Fibroblast of lung (primary cell): ENCODE measurements around the gene SLC9A5. TPM values are rescaled to one million over a fixed set of nuclear protein-coding genes. Genes with fewer than 3 reads are reported as not detected.
A peak's percentile ranks its signal among the peaks of the same experiment; 100 is the strongest.

Experiments used
- DNase-seq, 2 donors: peaks; one replicate each; pipeline versions ENCODE4 v3.0.0 to v3.0.0-alpha.2; 2010; ENCODE audit warnings: low read depth in 2 of 2
- H2AFZ ChIP-seq: 2 replicates; pipeline ENCODE4 v1.5.1; 2012; ENCODE audit warnings: low read length, control low read depth, inconsistent platforms
- H3K27ac ChIP-seq: 2 replicates; pipeline ENCODE4 v1.5.1; 2011; ENCODE audit warnings: low read length, control low read depth; ENCODE audit not compliant: insufficient read depth
- H3K27me3 ChIP-seq: 2 replicates; pipeline ENCODE4 v1.5.1; 2011; ENCODE audit warnings: mild to moderate bottlenecking, low read length; ENCODE audit not compliant: control insufficient read depth, insufficient read depth
- H3K36me3 ChIP-seq: 2 replicates; pipeline ENCODE4 v1.5.1; 2011; ENCODE audit warnings: low read length; ENCODE audit not compliant: control insufficient read depth, insufficient read depth
- H3K4me1 ChIP-seq: 2 replicates; pipeline ENCODE4 v1.5.1; 2011; ENCODE audit warnings: low read length; ENCODE audit not compliant: control insufficient read depth, insufficient read depth; ENCODE audit errors: extremely low read depth
- H3K4me2 ChIP-seq: 2 replicates; pipeline ENCODE4 v1.5.1; 2011; ENCODE audit warnings: low read length, control low read depth; ENCODE audit not compliant: insufficient read depth; ENCODE audit errors: extremely low read depth
- H3K4me3 ChIP-seq, 4 experiments: fragments of 200-600 bp in 1 of 4; sonication (generic) in 1 of 4; replicated peaks in 1 of 4; 2 replicates each; pipeline ENCODE4 v1.5.1; 2011 to 2016; ENCODE audit warnings: low read length in 4 of 4, low read depth in 3 of 4, mild to moderate bottlenecking in 3 of 4, control low read depth in 2 of 4, inconsistent platforms in 1 of 4, mixed read lengths in 1 of 4; ENCODE audit not compliant: insufficient read depth in 1 of 4; ENCODE audit errors: control extremely low read depth in 1 of 4
- H3K79me2 ChIP-seq: 2 replicates; pipeline ENCODE4 v1.5.1; 2012; ENCODE audit warnings: mild to moderate bottlenecking, low read length, inconsistent platforms; ENCODE audit not compliant: control insufficient read depth, insufficient read depth
- H3K9ac ChIP-seq: 2 replicates; pipeline ENCODE4 v1.5.1; 2011; ENCODE audit warnings: mild to moderate bottlenecking, low read length, control low read depth; ENCODE audit not compliant: insufficient read depth
- H3K9me3 ChIP-seq: 2 replicates; pipeline ENCODE4 v1.5.1; 2012; ENCODE audit warnings: low read depth, low read length; ENCODE audit not compliant: control insufficient read depth, insufficient read depth
- H4K20me1 ChIP-seq: 2 replicates; pipeline ENCODE4 v1.5.1; 2011; ENCODE audit warnings: low read length; ENCODE audit not compliant: control insufficient read depth, insufficient read depth; ENCODE audit errors: extremely low read depth
- EZH2 ChIP-seq: IDR thresholded peaks from 2 replicates; pipeline ENCODE4 v1.5.1; 2012; ENCODE audit warnings: low read length, control low read depth, mild to moderate bottlenecking; ENCODE audit errors: missing control alignments
- polyA plus RNA-seq, 2 donors: library from polyadenylated mRNA; depleted of rRNA in 1 of 2; stranded (reverse) in 1 of 2; unstranded in 1 of 2; fragments of >200 nt; gene quantifications; 2 replicates each; pipeline ENCODE4 v1.2.1, GENCODE V29; 2011 to 2012; ENCODE audit warnings: missing spikeins in 1 of 2
- total RNA-seq: library from RNA; depleted of rRNA; stranded (reverse); fragments of >200 nt; gene quantifications from 2 replicates; pipeline ENCODE4 v1.2.1, GENCODE V29; 2014
- TF ChIP-seq, protein P1 (sequence below), 2 donors: IDR thresholded peaks in 1 of 2; conservative IDR thresholded peaks in 1 of 2; 1 replicate in 1 of 2; 2 replicates in 1 of 2; pipeline ENCODE4 v1.5.1; 2011 to 2012; ENCODE audit warnings: low read length in 2 of 2, control low read depth in 1 of 2, inconsistent platforms in 1 of 2, low read depth in 1 of 2, mild to moderate bottlenecking in 1 of 2

SLC9A5 gene
- total and polyA plus RNA-seq, 2 donors (not counting 1 experiment from before 2014, with no cell fraction given) = 2.0 to 2.3 TPM

DNA sequence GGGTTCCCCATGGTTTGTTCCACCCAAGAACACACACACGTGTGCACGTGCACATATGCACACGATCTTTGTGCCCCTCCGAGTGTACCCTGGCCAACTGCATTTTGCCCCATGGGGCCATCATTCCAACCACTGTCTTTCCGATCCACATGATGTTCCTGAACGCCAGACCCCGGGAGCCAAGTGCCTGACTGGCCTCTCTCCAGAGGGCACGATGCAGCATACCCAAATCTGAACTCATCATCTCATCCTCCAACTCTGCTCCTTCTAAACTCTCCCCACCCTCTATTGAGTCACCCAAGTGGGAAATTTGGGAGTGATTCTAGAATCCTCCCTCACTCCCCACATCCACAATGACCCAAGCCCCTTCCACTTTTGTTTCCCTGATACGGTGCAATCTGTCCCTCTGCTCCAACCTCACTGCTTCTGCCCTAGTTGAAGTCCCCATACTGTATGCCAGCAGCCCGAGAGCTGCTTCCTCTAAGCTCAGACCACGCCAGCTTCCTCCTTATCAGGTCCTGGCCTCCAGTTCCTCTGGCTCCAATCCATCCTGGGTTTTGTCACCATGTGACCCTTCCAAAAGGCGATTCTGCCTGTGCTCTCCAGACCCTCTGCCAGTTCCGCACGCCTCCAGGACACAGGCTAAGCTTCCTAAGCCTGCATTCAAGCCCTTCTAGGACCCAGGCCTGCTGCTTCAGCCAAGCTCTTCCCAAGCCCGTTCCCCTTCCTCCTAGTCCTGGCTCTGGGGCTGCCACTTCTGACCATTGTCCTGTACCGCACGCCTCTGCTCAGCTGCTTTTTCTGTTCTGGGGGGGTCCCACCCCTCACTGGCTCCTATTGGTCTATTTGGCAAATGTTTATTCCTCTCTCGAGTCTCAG, 31.9 kb upstream of the SLC9A5 start:
- Histone ChIP-seq H3K27ac (no peak overlapping the region), H3K79me2 (no peaks in the 10 kb centered on the region), H3K36me3 (no peaks in the 10 kb centered on the region), H3K9ac (no peak overlapping the region), H3K27me3 (no peaks in the 10 kb centered on the region), H3K4me2 (no peak overlapping the region), H3K4me3 (no peak overlapping the region), H4K20me1 (no peaks in the 10 kb centered on the region), H3K4me1 (peaks cover 6% of the 10 kb centered on the region), H2AFZ (peak overlapping the region; percentile 5), H3K9me3 (no peaks in the 10 kb centered on the region)
- no peak for TF ChIP-seq EZH2
- TF ChIP-seq, protein P1, sequence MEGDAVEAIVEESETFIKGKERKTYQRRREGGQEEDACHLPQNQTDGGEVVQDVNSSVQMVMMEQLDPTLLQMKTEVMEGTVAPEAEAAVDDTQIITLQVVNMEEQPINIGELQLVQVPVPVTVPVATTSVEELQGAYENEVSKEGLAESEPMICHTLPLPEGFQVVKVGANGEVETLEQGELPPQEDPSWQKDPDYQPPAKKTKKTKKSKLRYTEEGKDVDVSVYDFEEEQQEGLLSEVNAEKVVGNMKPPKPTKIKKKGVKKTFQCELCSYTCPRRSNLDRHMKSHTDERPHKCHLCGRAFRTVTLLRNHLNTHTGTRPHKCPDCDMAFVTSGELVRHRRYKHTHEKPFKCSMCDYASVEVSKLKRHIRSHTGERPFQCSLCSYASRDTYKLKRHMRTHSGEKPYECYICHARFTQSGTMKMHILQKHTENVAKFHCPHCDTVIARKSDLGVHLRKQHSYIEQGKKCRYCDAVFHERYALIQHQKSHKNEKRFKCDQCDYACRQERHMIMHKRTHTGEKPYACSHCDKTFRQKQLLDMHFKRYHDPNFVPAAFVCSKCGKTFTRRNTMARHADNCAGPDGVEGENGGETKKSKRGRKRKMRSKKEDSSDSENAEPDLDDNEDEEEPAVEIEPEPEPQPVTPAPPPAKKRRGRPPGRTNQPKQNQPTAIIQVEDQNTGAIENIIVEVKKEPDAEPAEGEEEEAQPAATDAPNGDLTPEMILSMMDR (conservative IDR thresholded peaks at IDR 0.05 in 1 of 2, IDR thresholded peaks at IDR 0.05 in 1 of 2; ENCODE audit: low read depth in 1 of 2, low read length in 2 of 2) = no peak
- no peak for DNase-seq

DNA sequence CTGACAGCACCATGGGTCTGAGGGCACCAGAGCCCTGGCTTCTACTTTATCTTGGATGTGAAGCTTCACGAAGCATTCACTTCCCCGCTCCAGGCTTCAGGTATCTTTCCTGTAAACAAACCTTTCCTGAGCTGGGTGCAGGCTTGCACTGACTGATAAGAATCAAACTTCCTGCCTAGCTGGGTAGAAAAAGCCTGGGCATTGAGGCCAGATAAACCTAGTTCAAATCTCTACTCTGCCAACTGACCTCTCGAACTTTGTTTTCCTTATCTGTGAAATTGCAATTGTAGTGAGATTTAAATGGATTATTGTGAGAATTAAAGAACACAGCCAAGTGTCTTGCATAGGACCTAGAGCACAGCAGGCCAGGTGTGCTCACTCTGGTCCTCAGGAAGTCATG, 24.8 kb upstream of the SLC9A5 start:
- H3K27ac ChIP-seq = no peak overlapping the region
- peaks cover 4% of the 10 kb centered on the region for H3K36me3 ChIP-seq
- peaks cover 24% of the 10 kb centered on the region for H3K79me2 ChIP-seq
- H3K9me3 ChIP-seq = no peaks in the 10 kb centered on the region
- peaks cover 6% of the 10 kb centered on the region for H3K4me1 ChIP-seq
- TF ChIP-seq, protein P1 (conservative IDR thresholded peaks at IDR 0.05 in 1 of 2, IDR thresholded peaks at IDR 0.05 in 1 of 2; ENCODE audit: low read depth in 1 of 2, low read length in 2 of 2) = no peak
- TF ChIP-seq EZH2 = no peak
- no peaks in the 10 kb centered on the region for H4K20me1 ChIP-seq
- DNase-seq = no peak
- H3K4me2 ChIP-seq = no peak overlapping the region
- H2AFZ ChIP-seq = no peak overlapping the region
- no peaks in the 10 kb centered on the region for H3K27me3 ChIP-seq
- no peak overlapping the region for H3K4me3 ChIP-seq
- no peak overlapping the region for H3K9ac ChIP-seq

DNA sequence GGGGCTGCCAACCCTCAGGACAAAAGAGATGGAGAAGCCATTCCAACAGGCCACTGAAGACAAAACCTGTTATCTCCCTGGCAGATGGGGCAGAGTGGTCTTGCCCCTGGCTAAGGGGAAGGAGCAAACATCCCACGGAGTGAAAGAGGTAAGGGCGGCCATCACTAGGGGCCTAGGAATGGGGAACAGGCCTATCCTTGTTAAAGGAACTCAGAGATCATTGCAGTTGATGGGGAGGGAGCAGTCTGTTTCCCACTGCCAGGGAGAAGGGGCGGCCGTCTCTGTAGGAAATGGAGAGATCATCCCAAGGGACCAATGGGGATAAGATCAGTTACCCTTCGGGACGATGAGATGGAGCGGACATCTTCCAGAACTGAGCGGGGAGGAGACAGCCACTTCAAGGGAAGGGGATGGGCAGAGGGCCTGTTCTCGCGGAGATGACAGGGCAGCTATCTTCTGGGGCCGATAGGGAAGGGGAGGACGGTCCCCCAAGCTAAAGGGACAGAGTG, 22.4 kb upstream of the SLC9A5 start:
- Histone ChIP-seq H3K9ac (peak overlapping the region; percentile 92), H3K4me1 (peaks cover 6% of the 10 kb centered on the region), H3K4me3 (peak overlapping the region; percentile 99 to 100 (median 99)), H3K27ac (peak overlapping the region; percentile 95), H3K27me3 (no peaks in the 10 kb centered on the region), H3K79me2 (peaks cover 24% of the 10 kb centered on the region), H3K36me3 (peaks cover 22% of the 10 kb centered on the region), H4K20me1 (no peaks in the 10 kb centered on the region), H3K4me2 (peak overlapping the region; percentile 95), H3K9me3 (no peaks in the 10 kb centered on the region), H2AFZ (peak overlapping the region; percentile 89)
- TF ChIP-seq, protein P1 (conservative IDR thresholded peaks at IDR 0.05 in 1 of 2, IDR thresholded peaks at IDR 0.05 in 1 of 2; ENCODE audit: low read depth in 1 of 2, low read length in 2 of 2) = no peak
- TF ChIP-seq EZH2 = no peak
- no peak for DNase-seq
